ENCODE data around the gene SORCS1. TPM values are rescaled to one million over a fixed set of nuclear protein-coding genes. Genes with fewer than 3 reads are reported as not detected.

Gene SORCS1
- total RNA-seq, 2 experiments from 2014 or later = not detected

DNA sequence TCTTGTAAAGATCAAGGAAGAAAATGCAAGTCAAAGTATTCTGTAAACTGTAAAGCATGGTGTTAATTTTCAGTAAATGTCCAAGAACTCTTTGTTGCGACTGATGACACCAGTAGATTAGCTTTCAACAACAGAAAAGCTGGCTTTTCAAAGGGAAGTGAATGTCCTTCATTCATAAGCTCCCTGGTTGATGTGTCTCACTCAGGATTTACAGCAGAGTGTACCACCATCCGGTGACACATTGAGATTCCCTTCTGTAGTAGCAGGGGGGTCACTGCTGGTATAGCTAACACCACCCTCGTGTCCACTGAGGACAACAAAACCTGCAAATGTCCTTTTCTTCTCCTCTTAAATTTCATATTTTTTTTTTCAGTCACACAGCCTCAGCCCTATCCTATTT, 253.4 kb downstream of the SORCS1 start:
- no peaks in the 10 kb centered on the region for H3K27me3 ChIP-seq (ENCODE audit: control insufficient read depth in 1 of 2, insufficient read depth in 2 of 2, low read length in 2 of 2)
- Mint-ChIP-seq H3K36me3 (ENCODE audit: low read depth) (no peaks in the 10 kb centered on the region), H3K4me3 (no peak overlapping the region), H3K27ac (no peak overlapping the region), H3K4me1 (ENCODE audit: low read depth) (no peaks in the 10 kb centered on the region), H3K27me3 (no peaks in the 10 kb centered on the region), H3K9me3 (peaks cover 3% of the 10 kb centered on the region)
- TF ChIP-seq, protein P1, sequence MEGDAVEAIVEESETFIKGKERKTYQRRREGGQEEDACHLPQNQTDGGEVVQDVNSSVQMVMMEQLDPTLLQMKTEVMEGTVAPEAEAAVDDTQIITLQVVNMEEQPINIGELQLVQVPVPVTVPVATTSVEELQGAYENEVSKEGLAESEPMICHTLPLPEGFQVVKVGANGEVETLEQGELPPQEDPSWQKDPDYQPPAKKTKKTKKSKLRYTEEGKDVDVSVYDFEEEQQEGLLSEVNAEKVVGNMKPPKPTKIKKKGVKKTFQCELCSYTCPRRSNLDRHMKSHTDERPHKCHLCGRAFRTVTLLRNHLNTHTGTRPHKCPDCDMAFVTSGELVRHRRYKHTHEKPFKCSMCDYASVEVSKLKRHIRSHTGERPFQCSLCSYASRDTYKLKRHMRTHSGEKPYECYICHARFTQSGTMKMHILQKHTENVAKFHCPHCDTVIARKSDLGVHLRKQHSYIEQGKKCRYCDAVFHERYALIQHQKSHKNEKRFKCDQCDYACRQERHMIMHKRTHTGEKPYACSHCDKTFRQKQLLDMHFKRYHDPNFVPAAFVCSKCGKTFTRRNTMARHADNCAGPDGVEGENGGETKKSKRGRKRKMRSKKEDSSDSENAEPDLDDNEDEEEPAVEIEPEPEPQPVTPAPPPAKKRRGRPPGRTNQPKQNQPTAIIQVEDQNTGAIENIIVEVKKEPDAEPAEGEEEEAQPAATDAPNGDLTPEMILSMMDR (IDR thresholded peaks at IDR 0.05) = no peak
- H3K4me1 ChIP-seq (ENCODE audit: insufficient read depth, low read length) = no peaks in the 10 kb centered on the region
- H3K27ac ChIP-seq (ENCODE audit: low read depth in 1 of 2, low read length in 2 of 2) = no peak overlapping the region
- peaks cover 0 to 7% of the 10 kb centered on the region in 2 experiments for H3K9me3 ChIP-seq (ENCODE audit: control insufficient read depth in 1 of 2, insufficient read depth in 1 of 2, low read length in 2 of 2)
- intact Hi-C loops (cut with DNase I, micrococcal nuclease) = no loop called here
- ATAC-seq (ENCODE audit: poor library complexity) (no peak), DNase-seq (no peak)
- ChIA-PET CTCF (no interaction called here), POLR2A (no interaction called here)
- H3K4me3 ChIP-seq (ENCODE audit: low read length) = no peak overlapping the region
- no peaks in the 10 kb centered on the region for H3K36me3 ChIP-seq (ENCODE audit: insufficient read depth, low read length)

DNA sequence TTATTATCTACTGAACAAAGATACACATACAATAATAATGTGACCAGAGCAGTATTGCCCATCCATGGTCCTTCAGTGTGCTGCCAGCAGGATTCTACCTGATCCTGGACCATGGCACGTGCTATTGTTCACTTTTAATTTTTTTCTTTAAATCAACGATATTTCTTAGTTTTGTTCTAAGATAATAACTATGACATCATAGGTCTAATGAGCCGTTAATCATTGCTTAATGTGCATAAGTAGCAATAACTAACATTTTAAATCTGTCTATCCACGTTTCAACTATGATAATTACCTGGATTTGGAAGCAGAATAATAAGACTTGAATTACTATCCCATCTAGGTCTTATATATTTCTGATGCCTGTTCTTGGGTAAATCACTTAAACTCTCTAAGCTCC, 253.8 kb downstream of the SORCS1 start:
- Histone ChIP-seq H3K4me3 (ENCODE audit: low read length) (no peak overlapping the region), H3K27me3 (ENCODE audit: control insufficient read depth in 1 of 2, insufficient read depth in 2 of 2, low read length in 2 of 2) (no peaks in the 10 kb centered on the region), H3K27ac (ENCODE audit: low read depth in 1 of 2, low read length in 2 of 2) (no peak overlapping the region), H3K9me3 (ENCODE audit: control insufficient read depth in 1 of 2, insufficient read depth in 1 of 2, low read length in 2 of 2) (peaks cover 0 to 10% of the 10 kb centered on the region in 2 experiments), H3K4me1 (ENCODE audit: insufficient read depth, low read length) (no peaks in the 10 kb centered on the region), H3K36me3 (ENCODE audit: insufficient read depth, low read length) (no peaks in the 10 kb centered on the region)
- Mint-ChIP-seq H3K36me3 (ENCODE audit: low read depth) (no peaks in the 10 kb centered on the region), H3K9me3 (peaks cover 3% of the 10 kb centered on the region), H3K27me3 (no peaks in the 10 kb centered on the region), H3K4me1 (ENCODE audit: low read depth) (no peaks in the 10 kb centered on the region), H3K4me3 (no peak overlapping the region), H3K27ac (no peak overlapping the region)
- ATAC-seq (ENCODE audit: poor library complexity) (no peak), DNase-seq (no peak)
- POLR2A ChIA-PET = no interaction called here
- intact Hi-C loops (cut with DNase I, micrococcal nuclease) = no loop called here
- TF ChIP-seq, protein P1 (IDR thresholded peaks at IDR 0.05) = no peak
- CTCF ChIA-PET = no interaction called here

DNA sequence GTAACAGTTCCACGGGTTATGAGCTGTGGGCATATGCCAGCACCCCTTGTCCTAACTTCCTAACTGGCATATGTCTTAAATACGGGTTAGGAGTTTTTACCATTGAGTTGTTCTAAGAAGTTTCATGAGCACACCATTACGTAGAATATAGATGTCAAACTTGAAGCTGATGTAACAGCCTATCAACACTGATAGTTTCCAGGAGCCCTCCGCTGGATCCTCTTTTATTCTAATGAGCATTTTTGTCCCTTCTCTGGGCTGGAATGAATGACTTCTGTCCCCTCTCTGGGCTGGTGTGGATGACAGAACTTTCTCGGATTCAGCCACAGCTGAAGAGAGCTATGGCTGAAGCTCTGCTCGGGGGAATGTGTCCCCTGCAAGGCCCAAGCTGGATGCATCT, 256.3 kb downstream of the SORCS1 start:
- ChIA-PET CTCF (no interaction called here), POLR2A (no interaction called here)
- H3K4me3 Mint-ChIP-seq = no peak overlapping the region
- H3K27ac Mint-ChIP-seq = no peak overlapping the region
- Histone ChIP-seq H3K27me3 (ENCODE audit: control insufficient read depth in 1 of 2, insufficient read depth in 2 of 2, low read length in 2 of 2) (no peaks in the 10 kb centered on the region), H3K4me1 (ENCODE audit: insufficient read depth, low read length) (no peaks in the 10 kb centered on the region), H3K36me3 (ENCODE audit: insufficient read depth, low read length) (no peaks in the 10 kb centered on the region), H3K9me3 (ENCODE audit: control insufficient read depth in 1 of 2, insufficient read depth in 1 of 2, low read length in 2 of 2) (peaks cover 0 to 10% of the 10 kb centered on the region in 2 experiments), H3K27ac (ENCODE audit: low read depth in 1 of 2, low read length in 2 of 2) (no peak overlapping the region), H3K4me3 (ENCODE audit: low read length) (no peak overlapping the region)
- no peaks in the 10 kb centered on the region for H3K36me3 Mint-ChIP-seq (ENCODE audit: low read depth)
- intact Hi-C loops (cut with DNase I, micrococcal nuclease) = no loop called here
- H3K27me3 Mint-ChIP-seq = no peaks in the 10 kb centered on the region
- no peaks in the 10 kb centered on the region for H3K9me3 Mint-ChIP-seq
- ATAC-seq (ENCODE audit: poor library complexity) (no peak), DNase-seq (no peak)
- no peaks in the 10 kb centered on the region for H3K4me1 Mint-ChIP-seq (ENCODE audit: low read depth)
- TF ChIP-seq, protein P1 (IDR thresholded peaks at IDR 0.05) = no peak

Data from CD4-positive, alpha-beta T cell (primary cell).